ENCODE data around the gene CHST11. TPM values are rescaled to one million over a fixed set of nuclear protein-coding genes. Genes with fewer than 3 reads are reported as not detected.

Gene CHST11
- total and polyA plus RNA-seq, 10 of the 15 experiments (the other 5 are each of a cell fraction or from before 2014, with no cell fraction given): 1.9 to 38.1 (median 17.2) TPM

GRCh38 chr12:104477510-104478390 is 21.0 kb downstream of the CHST11 start:
- WGBS (ENCODE audit: insufficient coverage, insufficient replicate concordance, low lambda C conversion rate, missing lambda C conversion rate): 15% methylated on average over 6 of the region's 6 CpGs
- DNase-seq (ENCODE audit: low read depth, low spot score): no peak
- POLR2A ChIA-PET: interaction anchor here (0.9 to 3.3 kb wide), 18 partner anchors 8 to 194 kb away, joined by 3 to 29 read pairs (median 4); partner anchors contain the start of gene CHST11
- BruUV-seq (replicated peaks): TSS peak; percentile 89
- Histone ChIP-seq H3K4me1 (ENCODE audit: control insufficient read depth, insufficient read depth, low read length) (peaks cover 43% of the 10 kb centered on the region), H3K4me2 (ENCODE audit: control insufficient read depth, insufficient read depth) (peak overlapping the region; percentile 88), H3K9me3 (replicated peaks; ENCODE audit: control insufficient read depth, insufficient read depth, low read length) (no peaks in the 10 kb centered on the region; the same call in 2 of the 3 replicates), H3K4me3 (peak overlapping the region; percentile 73), H2AFZ (ENCODE audit: control insufficient read depth, low read depth, low read length) (peak overlapping the region; percentile 32), H3K27me3 (replicated peaks in 1 of 2; ENCODE audit: control insufficient read depth in 2 of 2, insufficient read depth in 2 of 2, low read length in 1 of 2) (no peaks in the 10 kb centered on the region), H3K27ac (ENCODE audit: control insufficient read depth, insufficient read depth) (peak overlapping the region; percentile 94), H3K9ac (ENCODE audit: control insufficient read depth, insufficient read depth, low read length) (peak overlapping the region; percentile 65), H4K20me1 (ENCODE audit: control insufficient read depth, insufficient read depth) (no peaks in the 10 kb centered on the region), H3K36me3 (ENCODE audit: control insufficient read depth in 2 of 2, insufficient read depth in 2 of 2, low read length in 1 of 2) (peaks cover 0 to 8% of the 10 kb centered on the region in 2 experiments; a peak in 2 of 4 replicates), H3K79me2 (ENCODE audit: control insufficient read depth, insufficient read depth, low read length) (peaks cover 85% of the 10 kb centered on the region)
- FAIRE-seq: no peak
- ATAC-seq: peak; percentile 46
- in situ Hi-C loops (cut with MboI) (no loop called here), intact Hi-C loops (cut with micrococcal nuclease; ENCODE audit: unreplicated experiment) (loop anchor here (2.0 to 5.0 kb wide), 3 partner anchors 15 to 105 kb away; no protein-coding TSS in a partner anchor)
- CTCF ChIA-PET: interaction anchor here (0.7 to 2.5 kb wide), 11 partner anchors 10 to 221 kb away, joined by 3 to 16 read pairs (median 7); partner anchors contain the start of gene CHST11
- SMC1A ChIA-PET (ENCODE audit: uncharacterized antibody, unreplicated experiment): interaction anchor here (0.9 to 4.2 kb wide), 32 partner anchors 8 to 221 kb away, joined by 3 to 65 read pairs (median 4); no protein-coding TSS in a partner anchor
- RAD21 ChIA-PET (ENCODE audit: unreplicated experiment): interaction anchor here (0.7 to 5.8 kb wide), 19 partner anchors 10 to 218 kb away, joined by 3 to 90 read pairs (median 6); partner anchors contain the start of gene CHST11
- TF ChIP-seq RAD51 (IDR thresholded peaks at IDR 0.05) (no peak), YY1 (IDR thresholded peaks at IDR 0.05; ENCODE audit: low read depth, low read length) (0 out of 2 replicates have a peak, but pooled peaks have one; percentile 12), SPI1 (IDR thresholded peaks at IDR 0.05; ENCODE audit: borderline replicate concordance, insufficient read depth, low read depth, low read length) (0 out of 2 replicates have a peak, but pooled peaks have one; percentile 2), BCL3 (IDR thresholded peaks at IDR 0.05; ENCODE audit: borderline replicate concordance, insufficient read depth, low read depth, low read length, poor library complexity, severe bottlenecking) (peak; percentile 47)
